Liver (tissue), 9 donors: Measurements from ENCODE around the gene DHX16. TPM values are rescaled to one million over a fixed set of nuclear protein-coding genes. Genes with fewer than 3 reads are reported as not detected.

ENCODE experiments used
- DNase-seq: peaks from one replicate; pipeline ENCODE4 v3.0.0-alpha.2; 2017; ENCODE audit warnings: low spot score
- H3K27ac ChIP-seq, 2 donors: one replicate each; pipeline ENCODE4 v1.7.0; 2013; ENCODE audit warnings: inconsistent platforms in 2 of 2, low read length in 2 of 2, control low read depth in 1 of 2, low read depth in 1 of 2, mild to moderate bottlenecking in 1 of 2
- H3K27me3 ChIP-seq, 4 donors: one replicate each; pipeline versions ENCODE4 v1.6.1 to v1.7.0; 2013; ENCODE audit warnings: low read length in 3 of 4, inconsistent platforms in 1 of 4, mild to moderate bottlenecking in 1 of 4, moderate library complexity in 1 of 4; ENCODE audit not compliant: control insufficient read depth in 4 of 4, insufficient read depth in 4 of 4
- H3K36me3 ChIP-seq, 4 donors: one replicate each; pipeline versions ENCODE4 v1.6.1 to v1.7.0; 2013; ENCODE audit warnings: low read length in 3 of 4, mild to moderate bottlenecking in 3 of 4, low read depth in 1 of 4, moderate library complexity in 1 of 4; ENCODE audit not compliant: control insufficient read depth in 4 of 4, insufficient read depth in 3 of 4
- H3K4me1 ChIP-seq, 4 donors: one replicate each; pipeline versions ENCODE4 v1.6.1 to v1.7.0; 2013; ENCODE audit warnings: low read length in 3 of 4, mild to moderate bottlenecking in 3 of 4, moderate library complexity in 1 of 4; ENCODE audit not compliant: control insufficient read depth in 4 of 4, insufficient read depth in 4 of 4
- H3K4me3 ChIP-seq, 3 donors: one replicate each; pipeline versions ENCODE4 v1.6.1 to v1.7.0; 2013; ENCODE audit warnings: low read length in 3 of 3, control low read depth in 1 of 3, low read depth in 1 of 3, mild to moderate bottlenecking in 1 of 3
- H3K9ac ChIP-seq, 2 donors: one replicate each; pipeline ENCODE4 v1.7.0; 2013; ENCODE audit warnings: low read length in 2 of 2, mild to moderate bottlenecking in 2 of 2, moderate library complexity in 2 of 2, control low read depth in 1 of 2, low read depth in 1 of 2
- H3K9me3 ChIP-seq, 4 donors: one replicate each; pipeline versions ENCODE4 v1.6.1 to v1.7.0; 2013; ENCODE audit warnings: low read length in 3 of 4; ENCODE audit not compliant: control insufficient read depth in 4 of 4
- EGR1 ChIP-seq, 2 donors: IDR thresholded peaks; 2 replicates each; pipeline ENCODE4 v1.6.1; 2016 to 2018; ENCODE audit warnings: antibody characterized with exemption in 2 of 2, low read depth in 2 of 2
- FOXA1 ChIP-seq: IDR thresholded peaks from 2 replicates; pipeline ENCODE4 v1.6.1; 2016; ENCODE audit warnings: antibody characterized with exemption
- FOXA2 ChIP-seq: IDR thresholded peaks from 2 replicates; pipeline ENCODE4 v1.6.1; 2016; ENCODE audit warnings: antibody characterized with exemption
- GABPA ChIP-seq, 2 donors: IDR thresholded peaks in 1 of 2; conservative IDR thresholded peaks in 1 of 2; 2 replicates each; pipeline ENCODE4 v1.6.1; 2016; ENCODE audit warnings: antibody characterized with exemption in 2 of 2, mild to moderate bottlenecking in 1 of 2, moderate library complexity in 1 of 2
- HNF4A ChIP-seq, 2 donors: conservative IDR thresholded peaks; 2 replicates each; pipeline ENCODE4 v1.6.1; 2016; ENCODE audit warnings: antibody characterized with exemption in 2 of 2, mild to moderate bottlenecking in 2 of 2
- JUND ChIP-seq, 2 donors: IDR thresholded peaks; 2 replicates each; pipeline ENCODE4 v1.6.1; 2016; ENCODE audit warnings: antibody characterized with exemption in 2 of 2
- NR2F2 ChIP-seq: IDR thresholded peaks from 2 replicates; pipeline ENCODE4 v1.6.1; 2016; ENCODE audit warnings: antibody characterized with exemption
- RAD21 ChIP-seq, 2 donors: IDR thresholded peaks; 2 replicates each; pipeline ENCODE4 v1.6.1; 2016; ENCODE audit warnings: antibody characterized with exemption in 2 of 2, mild to moderate bottlenecking in 2 of 2
- RXRA ChIP-seq, 2 donors: IDR thresholded peaks; 2 replicates each; pipeline ENCODE4 v1.6.1; 2017 to 2018; ENCODE audit warnings: antibody characterized with exemption in 2 of 2, mild to moderate bottlenecking in 1 of 2
- SP1 ChIP-seq: IDR thresholded peaks from 2 replicates; pipeline ENCODE4 v1.6.1; 2018; ENCODE audit warnings: antibody characterized with exemption, mild to moderate bottlenecking
- YY1 ChIP-seq: IDR thresholded peaks from 2 replicates; pipeline ENCODE4 v1.6.1; 2016; ENCODE audit warnings: antibody characterized with exemption, mild to moderate bottlenecking
- WGBS: extraction: QIAGEN DNeasy Blood & Tissue Kit; methylation state at CpG from one replicate; pipeline ENCODE4 v1.1.7; 2013; 5-methylcytosine and 5-hydroxymethylcytosine counted together
- polyA plus RNA-seq, 2 donors: library from polyadenylated mRNA; stranded (reverse) in 1 of 2; unstranded in 1 of 2; fragments of 200-250 nt in 1 of 2; fragments of >200 nt in 1 of 2; fragmentation: Nextera tagmentation in 1 of 2; extraction: Ambion mirVana in 1 of 2; gene quantifications; one replicate each; pipeline versions ENCODE4 v1.2.1 to v1.2.3, GENCODE V29; 2013 to 2015
- total RNA-seq, 2 donors: library from RNA; depleted of rRNA; stranded (reverse); fragments of >200 nt; gene quantifications; one replicate each; pipeline ENCODE4 v1.2.3, GENCODE V29; 2014
- TF ChIP-seq, protein P1 (sequence below): fragments of 150-350 bp; IDR thresholded peaks from 2 replicates; pipeline ENCODE4 v1.5.1; 2017; ENCODE audit warnings: improper control_type of control experiment, low read depth, low read length; ENCODE audit not compliant: missing input control
- TF ChIP-seq, protein P2 (sequence below): IDR thresholded peaks from 2 replicates; pipeline ENCODE4 v1.6.1; 2016; ENCODE audit warnings: antibody characterized with exemption, mild to moderate bottlenecking
- TF ChIP-seq, protein P3 (sequence below): IDR thresholded peaks from 2 replicates; pipeline ENCODE4 v1.6.1; 2016; ENCODE audit warnings: antibody characterized with exemption
- TF ChIP-seq, protein P4 (sequence below): IDR thresholded peaks from 2 replicates; pipeline ENCODE4 v1.6.1; 2016; ENCODE audit warnings: antibody characterized with exemption
- TF ChIP-seq, protein P5 (sequence below): IDR thresholded peaks from 2 replicates; pipeline ENCODE4 v1.6.1; 2016; ENCODE audit warnings: antibody characterized with exemption
- donor health status: healthy.
- donor health status: healthy.
- donor health status: healthy.
- donor health status: healthy.
- donor health status: healthy.

Gene DHX16
- total and polyA plus RNA-seq, 4 donors = 10.1 to 23.9 (median 17.4) TPM

DNA sequence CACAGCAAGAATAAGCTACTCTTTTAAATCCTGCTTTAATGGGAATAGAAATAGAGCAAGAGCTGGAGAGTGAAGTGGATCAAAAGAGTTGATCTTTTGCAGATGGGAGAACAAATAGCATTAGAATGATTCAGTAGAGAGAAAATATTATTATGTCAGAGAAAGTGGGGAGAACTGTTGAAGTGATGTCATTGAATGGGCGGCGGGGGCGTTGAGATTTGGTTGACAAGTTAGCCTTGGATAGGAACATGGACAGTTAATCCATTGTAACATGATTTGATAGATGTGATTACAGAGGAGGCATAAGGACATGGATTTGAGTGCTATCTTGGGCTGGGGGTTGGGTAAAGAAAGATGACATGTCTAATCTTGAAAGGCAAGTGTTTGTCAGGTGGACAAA, 37.0 kb downstream of the DHX16 start:
- TF ChIP-seq, protein P1, sequence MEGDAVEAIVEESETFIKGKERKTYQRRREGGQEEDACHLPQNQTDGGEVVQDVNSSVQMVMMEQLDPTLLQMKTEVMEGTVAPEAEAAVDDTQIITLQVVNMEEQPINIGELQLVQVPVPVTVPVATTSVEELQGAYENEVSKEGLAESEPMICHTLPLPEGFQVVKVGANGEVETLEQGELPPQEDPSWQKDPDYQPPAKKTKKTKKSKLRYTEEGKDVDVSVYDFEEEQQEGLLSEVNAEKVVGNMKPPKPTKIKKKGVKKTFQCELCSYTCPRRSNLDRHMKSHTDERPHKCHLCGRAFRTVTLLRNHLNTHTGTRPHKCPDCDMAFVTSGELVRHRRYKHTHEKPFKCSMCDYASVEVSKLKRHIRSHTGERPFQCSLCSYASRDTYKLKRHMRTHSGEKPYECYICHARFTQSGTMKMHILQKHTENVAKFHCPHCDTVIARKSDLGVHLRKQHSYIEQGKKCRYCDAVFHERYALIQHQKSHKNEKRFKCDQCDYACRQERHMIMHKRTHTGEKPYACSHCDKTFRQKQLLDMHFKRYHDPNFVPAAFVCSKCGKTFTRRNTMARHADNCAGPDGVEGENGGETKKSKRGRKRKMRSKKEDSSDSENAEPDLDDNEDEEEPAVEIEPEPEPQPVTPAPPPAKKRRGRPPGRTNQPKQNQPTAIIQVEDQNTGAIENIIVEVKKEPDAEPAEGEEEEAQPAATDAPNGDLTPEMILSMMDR = no peak
- TF ChIP-seq, protein P2, sequence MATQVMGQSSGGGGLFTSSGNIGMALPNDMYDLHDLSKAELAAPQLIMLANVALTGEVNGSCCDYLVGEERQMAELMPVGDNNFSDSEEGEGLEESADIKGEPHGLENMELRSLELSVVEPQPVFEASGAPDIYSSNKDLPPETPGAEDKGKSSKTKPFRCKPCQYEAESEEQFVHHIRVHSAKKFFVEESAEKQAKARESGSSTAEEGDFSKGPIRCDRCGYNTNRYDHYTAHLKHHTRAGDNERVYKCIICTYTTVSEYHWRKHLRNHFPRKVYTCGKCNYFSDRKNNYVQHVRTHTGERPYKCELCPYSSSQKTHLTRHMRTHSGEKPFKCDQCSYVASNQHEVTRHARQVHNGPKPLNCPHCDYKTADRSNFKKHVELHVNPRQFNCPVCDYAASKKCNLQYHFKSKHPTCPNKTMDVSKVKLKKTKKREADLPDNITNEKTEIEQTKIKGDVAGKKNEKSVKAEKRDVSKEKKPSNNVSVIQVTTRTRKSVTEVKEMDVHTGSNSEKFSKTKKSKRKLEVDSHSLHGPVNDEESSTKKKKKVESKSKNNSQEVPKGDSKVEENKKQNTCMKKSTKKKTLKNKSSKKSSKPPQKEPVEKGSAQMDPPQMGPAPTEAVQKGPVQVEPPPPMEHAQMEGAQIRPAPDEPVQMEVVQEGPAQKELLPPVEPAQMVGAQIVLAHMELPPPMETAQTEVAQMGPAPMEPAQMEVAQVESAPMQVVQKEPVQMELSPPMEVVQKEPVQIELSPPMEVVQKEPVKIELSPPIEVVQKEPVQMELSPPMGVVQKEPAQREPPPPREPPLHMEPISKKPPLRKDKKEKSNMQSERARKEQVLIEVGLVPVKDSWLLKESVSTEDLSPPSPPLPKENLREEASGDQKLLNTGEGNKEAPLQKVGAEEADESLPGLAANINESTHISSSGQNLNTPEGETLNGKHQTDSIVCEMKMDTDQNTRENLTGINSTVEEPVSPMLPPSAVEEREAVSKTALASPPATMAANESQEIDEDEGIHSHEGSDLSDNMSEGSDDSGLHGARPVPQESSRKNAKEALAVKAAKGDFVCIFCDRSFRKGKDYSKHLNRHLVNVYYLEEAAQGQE = no peak
- TF ChIP-seq RXRA (IDR thresholded peaks at IDR 0.05) (no peak), JUND (IDR thresholded peaks at IDR 0.05) (no peak), RAD21 (IDR thresholded peaks at IDR 0.05) (no peak), GABPA (IDR thresholded peaks at IDR 0.05 in 1 of 2, conservative IDR thresholded peaks at IDR 0.05 in 1 of 2) (no peak), EGR1 (IDR thresholded peaks at IDR 0.05; ENCODE audit: low read depth in 2 of 2) (no peak), HNF4A (conservative IDR thresholded peaks at IDR 0.05) (no peak), YY1 (no peak)
- TF ChIP-seq, protein P3, sequence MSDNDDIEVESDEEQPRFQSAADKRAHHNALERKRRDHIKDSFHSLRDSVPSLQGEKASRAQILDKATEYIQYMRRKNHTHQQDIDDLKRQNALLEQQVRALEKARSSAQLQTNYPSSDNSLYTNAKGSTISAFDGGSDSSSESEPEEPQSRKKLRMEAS = no peak
- Histone ChIP-seq H3K27ac (no peak overlapping the region), H3K9ac (no peak overlapping the region), H3K4me1 (peaks cover 0 to 9% (median 0%) of the 10 kb centered on the region in 4 donors), H3K4me3 (no peak overlapping the region), H3K36me3 (peaks cover 0 to 13% (median 2%) of the 10 kb centered on the region in 4 donors), H3K9me3 (no peaks in the 10 kb centered on the region), H3K27me3 (no peaks in the 10 kb centered on the region)
- 97% methylated on average over 3 of the region's 3 CpGs for WGBS
- no peak for DNase-seq

DNA sequence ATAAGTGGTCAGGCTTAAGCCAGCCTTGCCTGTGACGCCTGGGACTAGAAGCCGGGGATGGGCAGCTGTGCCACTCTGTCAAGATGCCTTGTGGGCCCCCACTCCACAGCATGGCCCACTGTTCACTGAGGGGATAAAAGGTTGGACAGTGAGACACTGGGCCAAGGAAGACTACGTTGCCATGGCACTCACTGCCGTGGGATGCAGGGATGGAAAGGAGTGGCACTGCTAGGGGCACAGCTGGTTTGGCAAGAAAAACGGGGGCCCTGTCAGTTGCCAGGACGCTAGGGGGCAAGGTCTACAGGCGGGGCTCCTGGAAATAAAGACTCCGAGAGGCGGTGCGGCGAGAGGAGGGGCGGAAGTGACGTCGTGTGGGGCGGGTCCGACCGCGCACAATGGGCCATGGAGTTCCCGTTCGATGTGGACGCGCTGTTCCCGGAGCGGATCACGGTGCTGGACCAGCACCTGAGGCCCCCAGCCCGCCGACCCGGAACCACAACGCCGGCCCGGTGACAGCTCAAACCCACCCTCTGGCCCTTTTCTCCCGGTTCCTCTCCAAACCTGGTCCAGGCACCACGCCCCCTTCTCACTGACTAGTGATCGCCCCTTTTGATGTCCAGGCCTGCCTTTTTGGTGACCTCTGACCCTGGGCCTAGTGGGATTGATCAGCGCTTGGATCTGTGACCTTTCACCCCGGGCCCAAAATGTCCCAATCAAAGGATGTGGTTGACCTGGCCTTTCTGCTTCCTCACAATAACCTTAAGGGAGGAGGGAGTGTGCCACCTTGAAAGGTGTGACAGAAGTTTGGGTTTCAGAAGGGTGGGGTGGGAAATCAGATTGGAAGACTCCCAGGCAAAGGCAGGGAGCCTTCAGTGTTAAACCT, 46.1 kb downstream of the DHX16 start, which contains the start of gene ATAT1:
Gene ATAT1, plus strand, starts transcription at position 391 of the 883 bp plus-strand sequence.
- Histone ChIP-seq H3K9me3 (no peaks in the 10 kb centered on the region), H3K4me3 (peak within 1 kb of the TSS; percentile 60 to 83 (median 61)), H3K27me3 (no peaks in the 10 kb centered on the region), H3K9ac (peak within 1 kb of the TSS; percentile 64 to 84), H3K4me1 (peaks cover 1 to 20% (median 12%) of the 10 kb centered on the region in 4 donors), H3K36me3 (peaks cover 13 to 43% (median 28%) of the 10 kb centered on the region in 4 donors), H3K27ac (peak within 1 kb of the TSS; percentile 69 to 91)
- WGBS = 5% methylated on average over 36 of the region's 36 CpGs
- peak; percentile 88 for DNase-seq
- TF ChIP-seq HNF4A (conservative IDR thresholded peaks at IDR 0.05) = peak; percentile 59 to 73
- TF ChIP-seq, protein P4, sequence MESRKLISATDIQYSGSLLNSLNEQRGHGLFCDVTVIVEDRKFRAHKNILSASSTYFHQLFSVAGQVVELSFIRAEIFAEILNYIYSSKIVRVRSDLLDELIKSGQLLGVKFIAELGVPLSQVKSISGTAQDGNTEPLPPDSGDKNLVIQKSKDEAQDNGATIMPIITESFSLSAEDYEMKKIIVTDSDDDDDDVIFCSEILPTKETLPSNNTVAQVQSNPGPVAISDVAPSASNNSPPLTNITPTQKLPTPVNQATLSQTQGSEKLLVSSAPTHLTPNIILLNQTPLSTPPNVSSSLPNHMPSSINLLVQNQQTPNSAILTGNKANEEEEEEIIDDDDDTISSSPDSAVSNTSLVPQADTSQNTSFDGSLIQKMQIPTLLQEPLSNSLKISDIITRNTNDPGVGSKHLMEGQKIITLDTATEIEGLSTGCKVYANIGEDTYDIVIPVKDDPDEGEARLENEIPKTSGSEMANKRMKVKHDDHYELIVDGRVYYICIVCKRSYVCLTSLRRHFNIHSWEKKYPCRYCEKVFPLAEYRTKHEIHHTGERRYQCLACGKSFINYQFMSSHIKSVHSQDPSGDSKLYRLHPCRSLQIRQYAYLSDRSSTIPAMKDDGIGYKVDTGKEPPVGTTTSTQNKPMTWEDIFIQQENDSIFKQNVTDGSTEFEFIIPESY = no peak
- TF ChIP-seq FOXA2 = no peak
- TF ChIP-seq NR2F2 = peak; percentile 93
- peak; percentile 38 for TF ChIP-seq YY1
- TF ChIP-seq, protein P5, sequence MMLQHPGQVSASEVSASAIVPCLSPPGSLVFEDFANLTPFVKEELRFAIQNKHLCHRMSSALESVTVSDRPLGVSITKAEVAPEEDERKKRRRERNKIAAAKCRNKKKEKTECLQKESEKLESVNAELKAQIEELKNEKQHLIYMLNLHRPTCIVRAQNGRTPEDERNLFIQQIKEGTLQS = no peak
- peak; percentile 62 for TF ChIP-seq SP1
- TF ChIP-seq FOXA1 = no peak
- TF ChIP-seq, protein P1 = peak; percentile 22
- TF ChIP-seq, protein P2 = no peak
- no peak for TF ChIP-seq EGR1 (IDR thresholded peaks at IDR 0.05; ENCODE audit: low read depth in 2 of 2)
